Ovary (tissue), 3 donors: ENCODE data around the gene DTX1.

Experiments used
- POLR2A ChIP-seq: fragments of 450-650 bp; IDR thresholded peaks from one replicate; pipeline ENCODE4 v1.6.1; 2017; ENCODE audit warnings: antibody characterized with exemption, mild to moderate bottlenecking, moderate library complexity
- TF ChIP-seq, protein P1 (sequence below), 3 donors: fragments of 450-650 bp in 2 of 3; fragments of 200-600 bp in 1 of 3; IDR thresholded peaks; one replicate each; pipeline versions ENCODE4 v1.5.1 to v1.8.0; 2016 to 2022; ENCODE audit warnings: antibody characterized with exemption in 3 of 3, mild to moderate bottlenecking in 1 of 3
- donor health status: DM: no; HTN: no; CAD: no.

DNA sequence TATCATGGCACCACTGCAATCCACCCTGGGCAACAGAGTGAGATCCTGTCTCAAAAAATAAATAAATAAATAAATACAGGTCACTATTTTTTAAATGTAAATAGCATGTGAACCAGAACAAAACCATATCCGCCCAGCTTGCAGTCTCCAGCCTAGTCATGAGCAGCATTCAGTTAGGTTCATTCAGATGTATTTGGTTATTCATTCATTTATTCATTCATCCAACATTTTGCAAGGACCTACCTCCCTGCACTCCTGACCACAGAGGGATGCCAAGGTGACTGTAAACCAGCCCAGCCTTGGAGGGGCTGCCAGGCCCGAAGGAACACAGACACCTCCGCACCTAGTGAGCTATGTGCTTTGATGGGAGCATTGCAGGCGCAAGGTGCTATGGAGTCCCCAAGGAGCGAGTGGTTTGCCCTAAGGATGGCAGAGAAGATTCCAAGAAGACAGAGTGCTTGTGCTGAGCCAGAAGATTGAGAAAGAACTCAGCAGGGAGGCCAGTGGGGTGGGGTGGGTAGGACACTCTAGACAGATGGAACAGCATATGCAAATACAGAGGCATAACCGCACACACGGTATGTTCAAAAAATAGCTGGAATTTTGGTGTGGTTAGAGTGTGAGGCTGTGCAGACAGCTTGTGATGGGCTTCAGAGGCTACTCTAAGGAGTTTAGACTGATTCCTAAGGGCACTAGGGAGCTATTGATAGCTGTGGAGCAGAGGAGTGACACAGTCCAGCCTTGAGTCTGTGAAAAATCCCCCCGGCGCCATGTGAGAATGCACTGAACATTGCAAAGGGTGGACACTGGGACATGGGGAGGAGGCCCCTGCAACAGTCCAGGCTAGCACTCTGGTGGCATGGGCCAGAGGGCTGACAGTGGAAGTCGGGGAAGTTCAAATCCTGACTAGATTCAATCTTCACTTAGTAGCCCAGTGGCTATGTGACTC lies 11.7 kb downstream of the DTX1 start:
- TF ChIP-seq, protein P1, sequence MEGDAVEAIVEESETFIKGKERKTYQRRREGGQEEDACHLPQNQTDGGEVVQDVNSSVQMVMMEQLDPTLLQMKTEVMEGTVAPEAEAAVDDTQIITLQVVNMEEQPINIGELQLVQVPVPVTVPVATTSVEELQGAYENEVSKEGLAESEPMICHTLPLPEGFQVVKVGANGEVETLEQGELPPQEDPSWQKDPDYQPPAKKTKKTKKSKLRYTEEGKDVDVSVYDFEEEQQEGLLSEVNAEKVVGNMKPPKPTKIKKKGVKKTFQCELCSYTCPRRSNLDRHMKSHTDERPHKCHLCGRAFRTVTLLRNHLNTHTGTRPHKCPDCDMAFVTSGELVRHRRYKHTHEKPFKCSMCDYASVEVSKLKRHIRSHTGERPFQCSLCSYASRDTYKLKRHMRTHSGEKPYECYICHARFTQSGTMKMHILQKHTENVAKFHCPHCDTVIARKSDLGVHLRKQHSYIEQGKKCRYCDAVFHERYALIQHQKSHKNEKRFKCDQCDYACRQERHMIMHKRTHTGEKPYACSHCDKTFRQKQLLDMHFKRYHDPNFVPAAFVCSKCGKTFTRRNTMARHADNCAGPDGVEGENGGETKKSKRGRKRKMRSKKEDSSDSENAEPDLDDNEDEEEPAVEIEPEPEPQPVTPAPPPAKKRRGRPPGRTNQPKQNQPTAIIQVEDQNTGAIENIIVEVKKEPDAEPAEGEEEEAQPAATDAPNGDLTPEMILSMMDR (IDR thresholded peaks at IDR 0.05), result no peak
- TF ChIP-seq POLR2A, result no peak
